ENCODE results near the gene C16orf74.

DNA sequence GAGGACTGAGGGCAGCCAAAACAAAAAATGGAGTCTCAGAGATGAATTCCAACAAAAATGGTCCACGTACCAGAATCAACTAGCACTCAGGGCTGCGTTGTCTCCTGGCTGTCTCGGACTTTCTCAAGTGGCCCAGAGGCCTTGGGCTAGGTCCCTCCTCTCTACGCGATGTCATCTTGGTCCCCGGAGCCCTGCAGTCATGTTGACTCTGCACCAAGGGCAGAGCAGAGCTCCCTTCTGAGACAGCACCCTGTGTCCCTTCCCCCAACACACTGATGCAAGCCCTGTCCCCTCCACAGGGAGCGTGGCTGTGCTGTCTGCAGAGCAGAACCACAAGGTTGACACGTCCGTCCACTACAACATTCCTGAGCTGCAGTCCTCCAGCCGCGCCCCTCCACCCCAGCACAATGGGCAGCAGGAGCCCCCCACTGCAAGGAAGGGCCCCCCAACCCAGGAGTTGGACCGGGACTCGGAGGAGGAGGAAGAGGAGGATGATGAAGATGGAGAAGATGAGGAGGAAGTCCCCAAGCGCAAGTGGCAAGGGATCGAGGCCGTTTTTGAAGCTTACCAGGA is 83.0 kb downstream of the C16orf74 start:
- TF ChIP-seq POLR2AphosphoS5 (IDR thresholded peaks at IDR 0.05; ENCODE audit: borderline replicate concordance, low read depth, low read length) (no peak), EZH2 (IDR thresholded peaks at IDR 0.05) (no peak), FOXP2 (optimal IDR thresholded peaks at IDR 0.05; ENCODE audit: control extremely low read depth, extremely low read length, insufficient read depth) (no peak)

All from SK-N-MC (cell line).